Caco-2 (cell line): ENCODE measurements around the gene COG4. TPM values are rescaled to one million over a fixed set of nuclear protein-coding genes. Genes with fewer than 3 reads are reported as not detected.

Experiments used
- BruUV-seq: library from RNA; stranded (reverse); fragments of 400-500 nt; replicated peaks from 2 replicates; lab custom pipeline; 2021; lab: Mats Ljungman, UMichigan
- CTCF ChIA-PET: fragments of 300-600 bp; sonication (Branson Sonifier 250); formaldehyde crosslinking; loops from one replicate; lab custom pipeline; 2022; ENCODE audit warnings: antibody characterized with exemption; lab: Charles Lee
- POLR2A ChIA-PET: fragments of 300-600 bp; sonication (Branson Sonifier 250); formaldehyde crosslinking; loops from one replicate; lab custom pipeline; 2022; ENCODE audit warnings: antibody characterized with exemption; lab: Charles Lee
- DNase-seq, 2 experiments: peaks; one replicate each; pipeline versions ENCODE4 v3.0.0 to v3.0.0-alpha.2; 2020 to 2022
- H3K27me3 ChIP-seq: replicated peaks from 2 replicates; pipeline ENCODE4 v1.6.0; 2011; ENCODE audit warnings: low read length; ENCODE audit not compliant: control insufficient read depth, insufficient read depth
- H3K36me3 ChIP-seq: 2 replicates; pipeline ENCODE4 v1.5.1; 2011; ENCODE audit warnings: low read length; ENCODE audit not compliant: control insufficient read depth, insufficient read depth
- H3K4me1 ChIP-seq: fragments of 250-450 bp; sonication (Bioruptor Pico); 2 replicates; pipeline ENCODE4 v1.5.1; 2020; ENCODE audit warnings: mild to moderate bottlenecking
- H3K4me3 ChIP-seq: 2 replicates; pipeline ENCODE4 v1.5.1; 2011; ENCODE audit warnings: low read depth, mild to moderate bottlenecking, control low read depth, low read length
- H3K9me3 ChIP-seq: fragments of 250-450 bp; sonication (Bioruptor Pico); 2 replicates; pipeline ENCODE4 v1.5.1; 2020; ENCODE audit warnings: mild to moderate bottlenecking, moderate library complexity
- H3K27ac Mint-ChIP-seq: one replicate; pipeline ENCODE4 v1.8.0; 2022; ENCODE audit warnings: mixed read lengths; ENCODE audit not compliant: unreplicated experiment
- H3K27me3 Mint-ChIP-seq: one replicate; pipeline ENCODE4 v1.8.0; 2022; ENCODE audit warnings: mixed read lengths; ENCODE audit not compliant: insufficient read depth, unreplicated experiment
- H3K36me3 Mint-ChIP-seq: one replicate; pipeline ENCODE4 v1.8.0; 2022; ENCODE audit warnings: mild to moderate bottlenecking, mixed read lengths; ENCODE audit not compliant: insufficient read depth, unreplicated experiment
- H3K4me1 Mint-ChIP-seq: one replicate; pipeline ENCODE4 v1.8.0; 2022; ENCODE audit warnings: low read depth, mixed read lengths; ENCODE audit not compliant: unreplicated experiment
- H3K4me3 Mint-ChIP-seq: one replicate; pipeline ENCODE4 v1.8.0; 2022; ENCODE audit warnings: mild to moderate bottlenecking, moderate library complexity, mixed read lengths; ENCODE audit not compliant: unreplicated experiment
- H3K9me3 Mint-ChIP-seq: one replicate; pipeline ENCODE4 v1.8.0; 2022; ENCODE audit warnings: mixed read lengths; ENCODE audit not compliant: unreplicated experiment
- intact Hi-C: fragments of 100-400 bp; cut with micrococcal nuclease; formaldehyde crosslinking; loops from one replicate; pipeline ENCODE4 v1.10.0; 2022; ENCODE audit not compliant: unreplicated experiment
- total RNA-seq: library from RNA; stranded (reverse); gene quantifications from 2 replicates; pipeline ENCODE4 v1.2.3, GENCODE V29; 2022
- TF ChIP-seq, protein P1 (sequence below), 2 experiments: fragments of 200-600 bp in 1 of 2; IDR thresholded peaks; 1 replicate in 1 of 2; 2 replicates in 1 of 2; pipeline versions ENCODE4 v1.5.1 to v1.8.0; 2011 to 2022; ENCODE audit warnings: antibody characterized with exemption in 1 of 2, control low read depth in 1 of 2, inconsistent platforms in 1 of 2, low read depth in 1 of 2, low read length in 1 of 2, mild to moderate bottlenecking in 1 of 2, moderate library complexity in 1 of 2; ENCODE audit not compliant: insufficient read depth in 1 of 2, severe bottlenecking in 1 of 2, unreplicated experiment in 1 of 2

COG4 gene
- total RNA-seq, 1 experiment from 2014 or later: 88.5 TPM

DNA sequence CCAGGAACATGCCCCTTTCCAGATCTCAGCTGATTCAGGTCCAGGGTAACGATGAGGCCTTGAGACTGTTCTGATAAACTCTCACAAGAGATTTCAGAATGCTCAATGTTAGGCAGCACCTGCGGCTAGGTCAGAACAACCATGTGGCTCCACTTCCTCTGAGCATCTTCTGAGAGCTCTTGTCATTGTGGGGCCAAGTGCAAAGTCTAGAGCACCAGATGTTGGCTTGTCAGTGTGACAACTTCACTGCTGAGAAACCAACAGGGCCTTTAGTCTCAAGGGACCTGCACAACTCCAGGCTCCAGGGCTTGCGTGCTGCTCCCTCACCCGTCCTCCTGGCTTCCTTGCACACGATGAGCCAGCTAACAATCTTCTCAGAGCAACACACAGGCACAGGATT lies 39.9 kb downstream of the COG4 start:
- CTCF ChIA-PET: no interaction called here
- intact Hi-C loops: no loop called here
- no peaks in the 10 kb centered on the region for H3K9me3 ChIP-seq
- Mint-ChIP-seq H3K36me3 (peaks cover 32% of the 10 kb centered on the region), H3K4me1 (no peaks in the 10 kb centered on the region), H3K4me3 (no peak overlapping the region), H3K27ac (no peak overlapping the region), H3K27me3 (no peaks in the 10 kb centered on the region), H3K9me3 (no peaks in the 10 kb centered on the region)
- H3K4me3 ChIP-seq: no peak overlapping the region
- no peaks in the 10 kb centered on the region for H3K4me1 ChIP-seq
- POLR2A ChIA-PET: interaction anchor here (0.5 kb wide), 1 partner anchor 18 kb away, joined by 5 read pairs; no protein-coding TSS in a partner anchor
- no peaks in the 10 kb centered on the region; the same call in 1 of the 2 replicates for H3K27me3 ChIP-seq
- TF ChIP-seq, protein P1, sequence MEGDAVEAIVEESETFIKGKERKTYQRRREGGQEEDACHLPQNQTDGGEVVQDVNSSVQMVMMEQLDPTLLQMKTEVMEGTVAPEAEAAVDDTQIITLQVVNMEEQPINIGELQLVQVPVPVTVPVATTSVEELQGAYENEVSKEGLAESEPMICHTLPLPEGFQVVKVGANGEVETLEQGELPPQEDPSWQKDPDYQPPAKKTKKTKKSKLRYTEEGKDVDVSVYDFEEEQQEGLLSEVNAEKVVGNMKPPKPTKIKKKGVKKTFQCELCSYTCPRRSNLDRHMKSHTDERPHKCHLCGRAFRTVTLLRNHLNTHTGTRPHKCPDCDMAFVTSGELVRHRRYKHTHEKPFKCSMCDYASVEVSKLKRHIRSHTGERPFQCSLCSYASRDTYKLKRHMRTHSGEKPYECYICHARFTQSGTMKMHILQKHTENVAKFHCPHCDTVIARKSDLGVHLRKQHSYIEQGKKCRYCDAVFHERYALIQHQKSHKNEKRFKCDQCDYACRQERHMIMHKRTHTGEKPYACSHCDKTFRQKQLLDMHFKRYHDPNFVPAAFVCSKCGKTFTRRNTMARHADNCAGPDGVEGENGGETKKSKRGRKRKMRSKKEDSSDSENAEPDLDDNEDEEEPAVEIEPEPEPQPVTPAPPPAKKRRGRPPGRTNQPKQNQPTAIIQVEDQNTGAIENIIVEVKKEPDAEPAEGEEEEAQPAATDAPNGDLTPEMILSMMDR (IDR thresholded peaks at IDR 0.05; ENCODE audit: insufficient read depth in 1 of 2, low read depth in 1 of 2, low read length in 1 of 2, severe bottlenecking in 1 of 2, unreplicated experiment in 1 of 2): no peak
- no peak for DNase-seq
- H3K36me3 ChIP-seq: peaks cover 5% of the 10 kb centered on the region
- BruUV-seq: no TSS peak

DNA sequence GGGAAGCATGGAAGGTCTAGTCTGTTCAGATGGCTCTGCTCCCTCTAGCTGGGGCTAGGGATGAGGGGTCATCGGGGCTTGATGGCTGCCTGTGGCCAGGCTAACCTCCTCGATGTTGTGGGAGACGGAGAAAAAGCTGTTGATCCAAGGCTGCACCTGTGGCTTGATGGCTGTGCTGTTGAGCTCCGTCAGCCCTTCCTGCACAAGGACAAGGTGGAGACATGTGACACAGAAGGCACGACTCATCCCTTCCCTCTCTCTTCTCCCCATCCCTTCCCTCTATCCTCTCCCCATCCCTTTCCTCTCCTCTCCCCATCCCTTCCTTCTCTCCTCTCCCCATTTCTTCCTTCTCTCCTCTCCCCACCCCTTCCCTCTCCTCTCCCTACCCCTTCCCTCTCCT lies 40.7 kb downstream of the COG4 start:
- Mint-ChIP-seq H3K36me3 (peaks cover 28% of the 10 kb centered on the region), H3K27me3 (no peaks in the 10 kb centered on the region), H3K9me3 (no peaks in the 10 kb centered on the region), H3K4me1 (no peaks in the 10 kb centered on the region), H3K27ac (no peak overlapping the region), H3K4me3 (no peak overlapping the region)
- no TSS peak for BruUV-seq
- TF ChIP-seq, protein P1 (IDR thresholded peaks at IDR 0.05; ENCODE audit: insufficient read depth in 1 of 2, low read depth in 1 of 2, low read length in 1 of 2, severe bottlenecking in 1 of 2, unreplicated experiment in 1 of 2): no peak
- CTCF ChIA-PET: no interaction called here
- no peaks in the 10 kb centered on the region for H3K4me1 ChIP-seq
- H3K27me3 ChIP-seq: no peaks in the 10 kb centered on the region; the same call in 1 of the 2 replicates
- no peak for DNase-seq
- no peak overlapping the region for H3K4me3 ChIP-seq
- intact Hi-C loops: no loop called here
- no peaks in the 10 kb centered on the region for H3K9me3 ChIP-seq
- POLR2A ChIA-PET: interaction anchor here (0.5 to 1.5 kb wide), 2 partner anchors 19 to 101 kb away, joined by 4 to 5 read pairs; no protein-coding TSS in a partner anchor
- H3K36me3 ChIP-seq: peaks cover 5% of the 10 kb centered on the region

DNA sequence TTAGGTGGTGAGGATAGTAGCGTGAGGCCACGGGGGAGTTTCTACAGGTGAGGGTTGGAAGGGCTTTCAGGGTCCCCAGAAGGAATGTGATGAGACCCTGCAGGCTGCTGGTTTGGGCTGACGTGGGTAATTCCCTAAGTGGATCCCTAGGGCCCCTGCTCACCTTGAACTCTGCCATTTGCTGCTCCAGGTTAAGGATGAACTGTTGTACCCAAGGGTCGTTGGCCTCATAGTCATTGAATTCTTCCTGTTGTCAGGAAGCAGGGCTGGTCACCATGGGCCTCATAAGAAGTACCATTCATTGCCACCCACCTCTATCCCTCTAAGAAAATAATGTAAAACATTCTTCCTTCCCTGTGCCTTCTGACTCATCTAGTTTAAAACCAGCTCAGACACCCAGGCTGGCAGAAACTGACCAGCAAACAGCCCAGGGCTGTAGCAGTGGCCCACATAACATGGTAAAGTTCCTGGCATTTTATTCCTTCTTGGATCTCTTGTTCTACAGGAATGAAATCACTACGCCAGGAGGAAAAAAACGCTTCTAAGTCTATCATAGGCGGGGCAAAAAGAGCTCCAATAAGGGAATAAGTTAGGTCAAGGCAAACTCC lies 41.3 kb downstream of the COG4 start:
- ChIA-PET POLR2A (interaction anchor here (1.5 kb wide), 1 partner anchor 101 kb away, joined by 4 read pairs; no protein-coding TSS in a partner anchor), CTCF (no interaction called here)
- peaks cover 31% of the 10 kb centered on the region for H3K36me3 Mint-ChIP-seq
- Histone ChIP-seq H3K36me3 (peaks cover 5% of the 10 kb centered on the region), H3K9me3 (no peaks in the 10 kb centered on the region), H3K27me3 (no peaks in the 10 kb centered on the region; the same call in 1 of the 2 replicates), H3K4me1 (no peaks in the 10 kb centered on the region), H3K4me3 (no peak overlapping the region)
- no peak overlapping the region for H3K27ac Mint-ChIP-seq
- TF ChIP-seq, protein P1 (IDR thresholded peaks at IDR 0.05; ENCODE audit: insufficient read depth in 1 of 2, low read depth in 1 of 2, low read length in 1 of 2, severe bottlenecking in 1 of 2, unreplicated experiment in 1 of 2): no peak
- BruUV-seq: no TSS peak
- intact Hi-C loops: no loop called here
- no peak for DNase-seq
- H3K9me3 Mint-ChIP-seq: no peaks in the 10 kb centered on the region
- no peaks in the 10 kb centered on the region for H3K4me1 Mint-ChIP-seq
- no peaks in the 10 kb centered on the region for H3K27me3 Mint-ChIP-seq
- H3K4me3 Mint-ChIP-seq: no peak overlapping the region
